IMR-90 (cell line): ENCODE results near the gene ARHGEF3. TPM values are rescaled to one million over a fixed set of nuclear protein-coding genes. Genes with fewer than 3 reads are reported as not detected.

Experiments
- ATAC-seq: fragments of 200-7000 bp; cut with Tn5 transposase; 2 replicates; pipeline ENCODE4 v1.9.1; 2020; ENCODE audit warnings: low read depth, mild to moderate bottlenecking, moderate library complexity
- BruUV-seq: library from RNA; stranded (reverse); fragments of 400-500 nt; replicated peaks from 2 replicates; lab custom pipeline; 2021; lab: Mats Ljungman, UMichigan
- CTCF ChIA-PET: fragments of 300-600 bp; formaldehyde crosslinking; extraction: SDS; loops from one replicate; lab custom pipeline; 2021; ENCODE audit warnings: antibody characterized with exemption; lab: Yijun Ruan, JAX
- POLR2A ChIA-PET: fragments of 300-600 bp; sonication (Branson Sonifier 250); formaldehyde crosslinking; loops from one replicate; lab custom pipeline; 2022; ENCODE audit warnings: antibody characterized with exemption; ENCODE audit not compliant: unreplicated experiment; lab: Charles Lee
- DNase-seq: peaks from one replicate; pipeline ENCODE4 v3.0.0; 2013
- H2AFZ ChIP-seq: replicated peaks from 2 replicates; pipeline ENCODE3; 2013; ENCODE audit warnings: low read length, mild to moderate bottlenecking; ENCODE audit not compliant: poor library complexity
- H2AK5ac ChIP-seq: 2 replicates; pipeline ENCODE4 v1.6.1; 2013; ENCODE audit warnings: low read depth, low read length, inconsistent platforms
- H2AK9ac ChIP-seq: replicated peaks from 2 replicates; pipeline ENCODE3; 2013; ENCODE audit warnings: mild to moderate bottlenecking, low read depth, low read length, moderate library complexity; ENCODE audit not compliant: poor library complexity
- H2BK120ac ChIP-seq: 2 replicates; pipeline ENCODE4 v1.6.1; 2013; ENCODE audit warnings: low read depth, low read length, inconsistent platforms
- H2BK15ac ChIP-seq: 3 replicates; pipeline ENCODE4 v1.6.1; 2013; ENCODE audit warnings: low read depth, low read length, inconsistent platforms
- H2BK20ac ChIP-seq: 2 replicates; pipeline ENCODE4 v1.6.1; 2013; ENCODE audit warnings: low read depth, mild to moderate bottlenecking, inconsistent platforms, low read length, moderate library complexity
- H2BK5ac ChIP-seq: 2 replicates; pipeline ENCODE4 v1.6.1; 2013; ENCODE audit warnings: mild to moderate bottlenecking, low read depth, low read length, inconsistent platforms; ENCODE audit not compliant: poor library complexity, severe bottlenecking
- H3K14ac ChIP-seq: replicated peaks from 2 replicates; pipeline ENCODE4 v1.6.1; 2013; ENCODE audit warnings: low read depth, low read length, inconsistent platforms
- H3K18ac ChIP-seq: 2 replicates; pipeline ENCODE4 v1.6.1; 2013; ENCODE audit warnings: low read depth, low read length, control low read depth
- H3K23ac ChIP-seq: 2 replicates; pipeline ENCODE4 v1.6.1; 2013; ENCODE audit warnings: low read depth, low read length, inconsistent platforms
- H3K27ac ChIP-seq: 2 replicates; pipeline ENCODE4 v1.5.1; 2013; ENCODE audit warnings: mild to moderate bottlenecking, control low read depth, low read length; ENCODE audit not compliant: insufficient read depth
- H3K27me3 ChIP-seq: 2 replicates; pipeline ENCODE4 v1.6.1; 2013; ENCODE audit warnings: low read length; ENCODE audit not compliant: control insufficient read depth, insufficient read depth
- H3K36me3 ChIP-seq: 2 replicates; pipeline ENCODE4 v1.6.1; 2013; ENCODE audit warnings: low read length, mixed read lengths; ENCODE audit not compliant: control insufficient read depth, insufficient read depth
- H3K4ac ChIP-seq: 2 replicates; pipeline ENCODE4 v1.6.1; 2013; ENCODE audit warnings: low read depth, low read length, inconsistent platforms
- H3K4me1 ChIP-seq: 2 replicates; pipeline ENCODE4 v1.6.1; 2013; ENCODE audit warnings: low read length, mixed read lengths; ENCODE audit not compliant: control insufficient read depth, insufficient read depth
- H3K4me2 ChIP-seq: 2 replicates; pipeline ENCODE4 v1.6.1; 2013; ENCODE audit warnings: low read depth, mild to moderate bottlenecking, control low read depth, low read length, moderate library complexity
- H3K4me3 ChIP-seq: 2 replicates; pipeline ENCODE4 v1.5.1; 2013; ENCODE audit warnings: low read depth, mild to moderate bottlenecking, control low read depth, low read length, moderate library complexity; ENCODE audit not compliant: insufficient read depth
- H3K56ac ChIP-seq: 2 replicates; pipeline ENCODE4 v1.6.1; 2013; ENCODE audit warnings: low read length, inconsistent platforms; ENCODE audit not compliant: insufficient read depth; ENCODE audit errors: extremely low read depth
- H3K79me1 ChIP-seq, 2 experiments: 2 replicates each; pipeline ENCODE4 v1.6.1; 2013; ENCODE audit warnings: low read length in 2 of 2, inconsistent platforms in 1 of 2, low read depth in 1 of 2
- H3K9ac ChIP-seq: 2 replicates; pipeline ENCODE4 v1.6.1; 2013; ENCODE audit warnings: low read depth, low read length, control low read depth
- H3K9me1 ChIP-seq: 2 replicates; pipeline ENCODE4 v1.6.1; 2013; ENCODE audit warnings: low read length, inconsistent platforms; ENCODE audit not compliant: insufficient read depth
- H3K9me3 ChIP-seq: 2 replicates; pipeline ENCODE4 v1.6.1; 2013; ENCODE audit warnings: low read length; ENCODE audit not compliant: control insufficient read depth, insufficient read depth
- H4K20me1 ChIP-seq: 2 replicates; pipeline ENCODE4 v1.6.1; 2013; ENCODE audit warnings: low read length, inconsistent platforms; ENCODE audit not compliant: insufficient read depth
- H4K5ac ChIP-seq: 2 replicates; pipeline ENCODE4 v1.6.1; 2013; ENCODE audit warnings: mild to moderate bottlenecking, low read depth, low read length, control low read depth
- H4K8ac ChIP-seq, 2 experiments: 2 replicates each; pipeline ENCODE4 v1.6.1; 2013; ENCODE audit warnings: low read depth in 2 of 2, low read length in 2 of 2, control low read depth in 1 of 2, inconsistent platforms in 1 of 2
- H4K91ac ChIP-seq: 2 replicates; pipeline ENCODE4 v1.6.1; 2013; ENCODE audit warnings: low read depth, low read length, inconsistent platforms; ENCODE audit not compliant: insufficient read depth
- BHLHE40 ChIP-seq: fragments of 150-350 bp; IDR thresholded peaks from 2 replicates; pipeline ENCODE4 v1.6.1; 2016; ENCODE audit warnings: mild to moderate bottlenecking, low read depth, low read length
- CEBPB ChIP-seq: IDR thresholded peaks from 2 replicates; pipeline ENCODE4 v1.6.1; 2012; ENCODE audit warnings: low read depth, low read length, improper control_type of control experiment
- CHD1 ChIP-seq: IDR thresholded peaks from 2 replicates; pipeline ENCODE4 v1.6.1; 2012; ENCODE audit warnings: low read depth, low read length, improper control_type of control experiment
- CTCF ChIP-seq: conservative IDR thresholded peaks from 2 replicates; pipeline ENCODE4 v1.5.1; 2012; ENCODE audit warnings: mild to moderate bottlenecking, low read depth, low read length, improper control_type of control experiment
- ELK1 ChIP-seq: fragments of 150-350 bp; IDR thresholded peaks from 2 replicates; pipeline ENCODE4 v1.6.1; 2016; ENCODE audit warnings: low read depth, mild to moderate bottlenecking, low read length, moderate library complexity, borderline replicate concordance
- FOS ChIP-seq: fragments of 150-350 bp; IDR thresholded peaks from 2 replicates; pipeline ENCODE4 v1.6.1; 2016; ENCODE audit warnings: low read depth, low read length
- MAFK ChIP-seq: IDR thresholded peaks from 2 replicates; pipeline ENCODE4 v1.6.1; 2012; ENCODE audit warnings: low read depth, low read length, improper control_type of control experiment
- MAZ ChIP-seq: IDR thresholded peaks from 2 replicates; pipeline ENCODE4 v1.6.1; 2012; ENCODE audit warnings: low read depth, mild to moderate bottlenecking, low read length, improper control_type of control experiment, moderate library complexity, borderline replicate concordance
- MXI1 ChIP-seq: IDR thresholded peaks from 2 replicates; pipeline ENCODE4 v1.6.1; 2012; ENCODE audit warnings: low read depth, mild to moderate bottlenecking, low read length, moderate library complexity, borderline replicate concordance
- NFE2L2 ChIP-seq: fragments of 150-350 bp; IDR thresholded peaks from 2 replicates; pipeline ENCODE4 v1.6.1; 2016; ENCODE audit warnings: low read depth, mild to moderate bottlenecking, low read length
- POLR2A ChIP-seq: IDR thresholded peaks from 2 replicates; pipeline ENCODE4 v1.6.1; 2012; ENCODE audit warnings: mild to moderate bottlenecking, low read depth, low read length
- RAD21 ChIP-seq: IDR thresholded peaks from 2 replicates; pipeline ENCODE4 v1.6.1; 2012; ENCODE audit warnings: low read length, improper control_type of control experiment
- RCOR1 ChIP-seq: IDR thresholded peaks from 2 replicates; pipeline ENCODE4 v1.6.1; 2012; ENCODE audit warnings: mild to moderate bottlenecking, low read length, improper control_type of control experiment; ENCODE audit not compliant: insufficient replicate concordance
- RFX5 ChIP-seq: IDR thresholded peaks from 2 replicates; pipeline ENCODE4 v1.8.0; 2012; ENCODE audit warnings: low read depth, mild to moderate bottlenecking, low read length, moderate library complexity
- SMC3 ChIP-seq: fragments of 150-350 bp; IDR thresholded peaks from 2 replicates; pipeline ENCODE4 v1.6.1; 2016; ENCODE audit warnings: low read depth, mild to moderate bottlenecking, antibody characterized with exemption, low read length, moderate library complexity
- USF2 ChIP-seq: fragments of 150-350 bp; IDR thresholded peaks from 2 replicates; pipeline ENCODE4 v1.6.1; 2017; ENCODE audit warnings: mild to moderate bottlenecking, antibody characterized with exemption, low read length, low read depth
- WGBS, 2 experiments: methylation state at CpG; one replicate each; pipeline versions ENCODE4 v1.1.5 to v1.1.7; 2013; ENCODE audit warnings: missing lambda C conversion rate in 2 of 2; ENCODE audit not compliant: insufficient read length in 1 of 2; ENCODE audit errors: extremely low coverage in 2 of 2; 5-methylcytosine and 5-hydroxymethylcytosine counted together
- dilution Hi-C: fragments of 300-500 bp; cut with HindIII; formaldehyde crosslinking; loops from one replicate; pipeline ENCODE4 v1.14.3; 2018; ENCODE audit warnings: low sequenced_read_pairs; ENCODE audit not compliant: unreplicated experiment
- in situ Hi-C: fragments of 300-500 bp; cut with MboI; formaldehyde crosslinking; loops from 3 replicates; pipeline ENCODE4 v1.14.3; 2019; ENCODE audit warnings: low sequenced_read_pairs, inconsistent platforms, mixed read lengths
- intact Hi-C: fragments of 100-400 bp; cut with micrococcal nuclease; formaldehyde crosslinking; loops from 2 replicates; pipeline ENCODE4 v1.10.0; 2022
- polyA plus RNA-seq, 3 experiments: library from polyadenylated mRNA; depleted of rRNA; stranded (reverse); fragments of >200 nt; gene quantifications; 2 replicates each; pipeline ENCODE4 v1.2.3, GENCODE V29; 2012; ENCODE audit warnings: low replicate concordance in 1 of 3
- total RNA-seq: library from RNA; depleted of rRNA; stranded (reverse); fragments of >200 nt; gene quantifications from 2 replicates; pipeline ENCODE4 v1.2.3, GENCODE V29; 2012

The ARHGEF3 gene
- total and polyA plus RNA-seq, 2 of the 4 experiments (the other 2 are of a cell fraction) = 2.1 to 2.3 TPM

GRCh38 chr3:56806407-56806806, 4.7 kb upstream of the ARHGEF3 start:
- no peak overlapping the region for H2AFZ ChIP-seq
- H3K27ac ChIP-seq = no peak overlapping the region
- H4K8ac ChIP-seq = no peak overlapping the region
- H2BK5ac ChIP-seq = no peak overlapping the region
- H2BK20ac ChIP-seq = no peak overlapping the region
- no peak overlapping the region for H2AK5ac ChIP-seq
- ChIA-PET CTCF (no interaction called here), POLR2A (no interaction called here)
- peaks cover 5% of the 10 kb centered on the region; the same call in 1 of the 2 replicates for H3K27me3 ChIP-seq
- dilution Hi-C loops (no loop called here), in situ Hi-C loops (no loop called here), intact Hi-C loops (no loop called here)
- no peak overlapping the region for H3K4ac ChIP-seq
- no peak for DNase-seq
- no peaks in the 10 kb centered on the region for H4K20me1 ChIP-seq
- no peak overlapping the region for H2BK120ac ChIP-seq
- no TSS peak for BruUV-seq
- no peaks in the 10 kb centered on the region for H3K9me3 ChIP-seq
- H4K91ac ChIP-seq = no peak overlapping the region
- no peak for ATAC-seq
- H3K9me1 ChIP-seq = no peaks in the 10 kb centered on the region
- H3K4me2 ChIP-seq = no peak overlapping the region
- no peak overlapping the region for H3K9ac ChIP-seq
- WGBS, 2 experiments = no CpG with 5 or more reads among the region's 5 CpGs
- no peak overlapping the region for H2BK15ac ChIP-seq
- TF ChIP-seq RFX5 = no peak
- no peak for TF ChIP-seq BHLHE40
- TF ChIP-seq NFE2L2 = no peak
- no peak for TF ChIP-seq ELK1
- TF ChIP-seq CTCF = no peak
- no peak for TF ChIP-seq POLR2A
- no peak for TF ChIP-seq CHD1
- no peak for TF ChIP-seq CEBPB
- TF ChIP-seq USF2 = no peak
- TF ChIP-seq RCOR1 = no peak
- no peak for TF ChIP-seq FOS
- no peak for TF ChIP-seq MAZ
- TF ChIP-seq SMC3 = no peak
- no peak for TF ChIP-seq MAFK
- TF ChIP-seq MXI1 = no peak
- no peak for TF ChIP-seq RAD21
- no peak overlapping the region for H4K5ac ChIP-seq
- no peak overlapping the region for H3K18ac ChIP-seq
- H3K56ac ChIP-seq = no peak overlapping the region
- H3K36me3 ChIP-seq = no peaks in the 10 kb centered on the region
- H3K79me1 ChIP-seq = no peaks in the 10 kb centered on the region
- H3K4me1 ChIP-seq = no peaks in the 10 kb centered on the region
- H2AK9ac ChIP-seq = no peak overlapping the region
- H3K23ac ChIP-seq = no peak overlapping the region
- H3K4me3 ChIP-seq = no peak overlapping the region
- no peak overlapping the region for H3K14ac ChIP-seq
